Activated CD4-positive, CD25-positive, alpha-beta regulatory T cell treated with anti-CD3 and anti-CD28 coated beads, Interleukin-2, amount 50 U/mL, for 24 hours (primary cell): Measurements from ENCODE around the gene SPINT2.

Source experiments
- ATAC-seq, 2 donors: fragments of 150-1000 bp; cut with Tn5 transposase; one replicate each; pipeline ENCODE4 v1.10.0; 2021; ENCODE audit warnings: mild to moderate bottlenecking in 1 of 2, moderate library complexity in 1 of 2

Gene SPINT2

GRCh38 chr19:38268539-38268938, 4.2 kb downstream of the SPINT2 start:
- no peak for ATAC-seq

GRCh38 chr19:38270587-38271167, 6.3 kb downstream of the SPINT2 start:
- ATAC-seq = no peak

GRCh38 chr19:38273499-38273898, 9.1 kb downstream of the SPINT2 start:
- ATAC-seq = no peak

GRCh38 chr19:38274739-38275138, 10.4 kb downstream of the SPINT2 start:
- no peak for ATAC-seq

- no peak for ATAC-seq
Measured at GRCh38 chr19:38276942-38277517, 12.7 kb downstream of the SPINT2 start.

- no peak for ATAC-seq
Measured at GRCh38 chr19:38277549-38277948, 13.2 kb downstream of the SPINT2 start.

- no peak for ATAC-seq
Measured at GRCh38 chr19:38277969-38278680, 13.8 kb downstream of the SPINT2 start.

- no peak for ATAC-seq
Measured at GRCh38 chr19:38278751-38279150, 14.4 kb downstream of the SPINT2 start.

- ATAC-seq = no peak
Measured at GRCh38 chr19:38280030-38280921, 15.9 kb downstream of the SPINT2 start.

GRCh38 chr19:38281811-38282566, 17.6 kb downstream of the SPINT2 start:
- ATAC-seq = no peak

GRCh38 chr19:38283271-38283670, 18.9 kb downstream of the SPINT2 start:
- no peak for ATAC-seq

- no peak for ATAC-seq
Measured at GRCh38 chr19:38284422-38284821, 20.0 kb downstream of the SPINT2 start.

GRCh38 chr19:38285567-38285966, 21.2 kb downstream of the SPINT2 start:
- ATAC-seq = no peak

GRCh38 chr19:38287604-38288003, 23.2 kb downstream of the SPINT2 start:
- ATAC-seq = no peak

GRCh38 chr19:38288123-38288855, 23.9 kb downstream of the SPINT2 start:
- no peak for ATAC-seq

GRCh38 chr19:38289955-38290354, 25.6 kb downstream of the SPINT2 start:
- ATAC-seq = no peak

GRCh38 chr19:38290631-38291147, 26.3 kb downstream of the SPINT2 start:
- no peak for ATAC-seq

- ATAC-seq = no peak
Measured at GRCh38 chr19:38291855-38292254, 27.5 kb downstream of the SPINT2 start.

- no peak for ATAC-seq
Measured at GRCh38 chr19:38293281-38293680, 28.9 kb downstream of the SPINT2 start.

GRCh38 chr19:38294090-38294489, 29.7 kb downstream of the SPINT2 start:
- no peak for ATAC-seq
